Measurements from ENCODE around the gene AKAP1. TPM values are rescaled to one million over a fixed set of nuclear protein-coding genes. Genes with fewer than 3 reads are reported as not detected.

Gene AKAP1
- polyA plus RNA-seq, 1 of the 3 experiments (the other 2 are of a cell fraction), result 36.3 TPM

DNA sequence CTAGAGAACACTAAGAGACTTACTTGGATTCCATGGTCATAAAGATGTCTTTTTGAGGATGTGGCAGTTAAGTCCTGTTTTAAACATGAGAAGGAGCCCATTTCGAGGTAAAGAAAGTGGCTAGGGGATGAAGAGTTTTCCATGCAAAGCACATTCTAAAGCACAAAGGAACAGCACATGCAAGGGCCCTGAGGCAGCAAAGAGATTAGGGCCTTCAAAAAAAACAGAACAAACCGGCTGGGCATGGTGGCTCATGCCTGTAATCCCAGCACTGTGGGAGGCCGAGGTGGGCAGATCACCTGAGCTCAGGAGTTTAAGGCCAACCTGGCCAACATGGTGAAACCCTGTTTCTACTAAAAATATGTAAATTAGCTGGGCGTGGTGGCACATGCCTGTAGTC is 79.8 kb downstream of the AKAP1 start:
- CTCF ChIA-PET, result interaction anchor here (1.0 kb wide), 1 partner anchor 9 kb away, joined by 4 read pairs; no protein-coding TSS in a partner anchor
- H3K27me3 ChIP-seq (ENCODE audit: insufficient read depth), result peaks cover 10% of the 10 kb centered on the region; the same call in 1 of the 2 replicates
- WGBS (ENCODE audit: low lambda C conversion rate), result 24% methylated on average over 4 of the region's 4 CpGs

More for the DNA sequence above, 79.8 kb downstream of the AKAP1 start:
- Histone ChIP-seq H3K79me2 (ENCODE audit: insufficient read depth) (no peaks in the 10 kb centered on the region), H3K9ac (no peak overlapping the region), H3K4me2 (no peak overlapping the region), H3K27ac (ENCODE audit: low read depth in 2 of 2, low read length in 1 of 2) (no peak overlapping the region), H3K9me2 (no peaks in the 10 kb centered on the region), H2AFZ (ENCODE audit: low read depth) (no peak overlapping the region), H3K9me3 (no peaks in the 10 kb centered on the region), H3K36me3 (replicated peaks in 1 of 2; ENCODE audit: control insufficient read depth in 1 of 2, insufficient read depth in 2 of 2, low read length in 1 of 2) (no peaks in the 10 kb centered on the region), H3K4me3 (ENCODE audit: low read depth in 2 of 2, low read length in 1 of 2) (no peak overlapping the region), H4K20me1 (ENCODE audit: insufficient read depth) (no peaks in the 10 kb centered on the region), H3K4me1 (ENCODE audit: control insufficient read depth in 1 of 2, insufficient read depth in 2 of 2, low read depth in 1 of 2, low read length in 1 of 2) (no peaks in the 10 kb centered on the region; a peak in 1 of 4 replicates), H3F3A (replicated peaks; ENCODE audit: insufficient read depth) (no peaks in the 10 kb centered on the region)
- no peak for DNase-seq
- TF ChIP-seq MEF2A (IDR thresholded peaks at IDR 0.05; ENCODE audit: borderline replicate concordance, low read depth), result no peak
- no peak for TF ChIP-seq EZH2phosphoT487 (IDR thresholded peaks at IDR 0.05; ENCODE audit: borderline replicate concordance, low read depth)
- TF ChIP-seq TAF1 (IDR thresholded peaks at IDR 0.05; ENCODE audit: borderline replicate concordance, low read depth, low read length), result no peak
- no peak for TF ChIP-seq SIN3A (IDR thresholded peaks at IDR 0.05; ENCODE audit: borderline replicate concordance, low read depth, low read length)
- no peak for TF ChIP-seq ELF1 (IDR thresholded peaks at IDR 0.05)
- TF ChIP-seq YY1 (IDR thresholded peaks at IDR 0.05; ENCODE audit: low read depth), result no peak
- TF ChIP-seq, protein P1, sequence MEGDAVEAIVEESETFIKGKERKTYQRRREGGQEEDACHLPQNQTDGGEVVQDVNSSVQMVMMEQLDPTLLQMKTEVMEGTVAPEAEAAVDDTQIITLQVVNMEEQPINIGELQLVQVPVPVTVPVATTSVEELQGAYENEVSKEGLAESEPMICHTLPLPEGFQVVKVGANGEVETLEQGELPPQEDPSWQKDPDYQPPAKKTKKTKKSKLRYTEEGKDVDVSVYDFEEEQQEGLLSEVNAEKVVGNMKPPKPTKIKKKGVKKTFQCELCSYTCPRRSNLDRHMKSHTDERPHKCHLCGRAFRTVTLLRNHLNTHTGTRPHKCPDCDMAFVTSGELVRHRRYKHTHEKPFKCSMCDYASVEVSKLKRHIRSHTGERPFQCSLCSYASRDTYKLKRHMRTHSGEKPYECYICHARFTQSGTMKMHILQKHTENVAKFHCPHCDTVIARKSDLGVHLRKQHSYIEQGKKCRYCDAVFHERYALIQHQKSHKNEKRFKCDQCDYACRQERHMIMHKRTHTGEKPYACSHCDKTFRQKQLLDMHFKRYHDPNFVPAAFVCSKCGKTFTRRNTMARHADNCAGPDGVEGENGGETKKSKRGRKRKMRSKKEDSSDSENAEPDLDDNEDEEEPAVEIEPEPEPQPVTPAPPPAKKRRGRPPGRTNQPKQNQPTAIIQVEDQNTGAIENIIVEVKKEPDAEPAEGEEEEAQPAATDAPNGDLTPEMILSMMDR (IDR thresholded peaks at IDR 0.05), result no peak
- no peak for TF ChIP-seq NFIC (IDR thresholded peaks at IDR 0.05; ENCODE audit: borderline replicate concordance)
- TF ChIP-seq, protein P2, sequence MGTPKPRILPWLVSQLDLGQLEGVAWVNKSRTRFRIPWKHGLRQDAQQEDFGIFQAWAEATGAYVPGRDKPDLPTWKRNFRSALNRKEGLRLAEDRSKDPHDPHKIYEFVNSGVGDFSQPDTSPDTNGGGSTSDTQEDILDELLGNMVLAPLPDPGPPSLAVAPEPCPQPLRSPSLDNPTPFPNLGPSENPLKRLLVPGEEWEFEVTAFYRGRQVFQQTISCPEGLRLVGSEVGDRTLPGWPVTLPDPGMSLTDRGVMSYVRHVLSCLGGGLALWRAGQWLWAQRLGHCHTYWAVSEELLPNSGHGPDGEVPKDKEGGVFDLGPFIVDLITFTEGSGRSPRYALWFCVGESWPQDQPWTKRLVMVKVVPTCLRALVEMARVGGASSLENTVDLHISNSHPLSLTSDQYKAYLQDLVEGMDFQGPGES (IDR thresholded peaks at IDR 0.05; ENCODE audit: low read depth, low read length), result no peak
- TF ChIP-seq RXRA (IDR thresholded peaks at IDR 0.05; ENCODE audit: borderline replicate concordance, low read depth), result no peak
- no peak for TF ChIP-seq RCOR1 (IDR thresholded peaks at IDR 0.05; ENCODE audit: low read length)
- TF ChIP-seq MXI1 (IDR thresholded peaks at IDR 0.05; ENCODE audit: low read depth, low read length), result no peak
- TF ChIP-seq, protein P3, sequence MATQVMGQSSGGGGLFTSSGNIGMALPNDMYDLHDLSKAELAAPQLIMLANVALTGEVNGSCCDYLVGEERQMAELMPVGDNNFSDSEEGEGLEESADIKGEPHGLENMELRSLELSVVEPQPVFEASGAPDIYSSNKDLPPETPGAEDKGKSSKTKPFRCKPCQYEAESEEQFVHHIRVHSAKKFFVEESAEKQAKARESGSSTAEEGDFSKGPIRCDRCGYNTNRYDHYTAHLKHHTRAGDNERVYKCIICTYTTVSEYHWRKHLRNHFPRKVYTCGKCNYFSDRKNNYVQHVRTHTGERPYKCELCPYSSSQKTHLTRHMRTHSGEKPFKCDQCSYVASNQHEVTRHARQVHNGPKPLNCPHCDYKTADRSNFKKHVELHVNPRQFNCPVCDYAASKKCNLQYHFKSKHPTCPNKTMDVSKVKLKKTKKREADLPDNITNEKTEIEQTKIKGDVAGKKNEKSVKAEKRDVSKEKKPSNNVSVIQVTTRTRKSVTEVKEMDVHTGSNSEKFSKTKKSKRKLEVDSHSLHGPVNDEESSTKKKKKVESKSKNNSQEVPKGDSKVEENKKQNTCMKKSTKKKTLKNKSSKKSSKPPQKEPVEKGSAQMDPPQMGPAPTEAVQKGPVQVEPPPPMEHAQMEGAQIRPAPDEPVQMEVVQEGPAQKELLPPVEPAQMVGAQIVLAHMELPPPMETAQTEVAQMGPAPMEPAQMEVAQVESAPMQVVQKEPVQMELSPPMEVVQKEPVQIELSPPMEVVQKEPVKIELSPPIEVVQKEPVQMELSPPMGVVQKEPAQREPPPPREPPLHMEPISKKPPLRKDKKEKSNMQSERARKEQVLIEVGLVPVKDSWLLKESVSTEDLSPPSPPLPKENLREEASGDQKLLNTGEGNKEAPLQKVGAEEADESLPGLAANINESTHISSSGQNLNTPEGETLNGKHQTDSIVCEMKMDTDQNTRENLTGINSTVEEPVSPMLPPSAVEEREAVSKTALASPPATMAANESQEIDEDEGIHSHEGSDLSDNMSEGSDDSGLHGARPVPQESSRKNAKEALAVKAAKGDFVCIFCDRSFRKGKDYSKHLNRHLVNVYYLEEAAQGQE (IDR thresholded peaks at IDR 0.05; ENCODE audit: low read depth, low read length), result no peak
- TF ChIP-seq, protein P4, sequence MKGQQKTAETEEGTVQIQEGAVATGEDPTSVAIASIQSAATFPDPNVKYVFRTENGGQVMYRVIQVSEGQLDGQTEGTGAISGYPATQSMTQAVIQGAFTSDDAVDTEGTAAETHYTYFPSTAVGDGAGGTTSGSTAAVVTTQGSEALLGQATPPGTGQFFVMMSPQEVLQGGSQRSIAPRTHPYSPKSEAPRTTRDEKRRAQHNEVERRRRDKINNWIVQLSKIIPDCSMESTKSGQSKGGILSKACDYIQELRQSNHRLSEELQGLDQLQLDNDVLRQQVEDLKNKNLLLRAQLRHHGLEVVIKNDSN (IDR thresholded peaks at IDR 0.05; ENCODE audit: borderline replicate concordance, low read depth), result no peak
- TF ChIP-seq, protein P5, sequence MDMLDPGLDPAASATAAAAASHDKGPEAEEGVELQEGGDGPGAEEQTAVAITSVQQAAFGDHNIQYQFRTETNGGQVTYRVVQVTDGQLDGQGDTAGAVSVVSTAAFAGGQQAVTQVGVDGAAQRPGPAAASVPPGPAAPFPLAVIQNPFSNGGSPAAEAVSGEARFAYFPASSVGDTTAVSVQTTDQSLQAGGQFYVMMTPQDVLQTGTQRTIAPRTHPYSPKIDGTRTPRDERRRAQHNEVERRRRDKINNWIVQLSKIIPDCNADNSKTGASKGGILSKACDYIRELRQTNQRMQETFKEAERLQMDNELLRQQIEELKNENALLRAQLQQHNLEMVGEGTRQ (IDR thresholded peaks at IDR 0.05; ENCODE audit: borderline replicate concordance, low read depth, low read length), result no peak
- no peak for TF ChIP-seq TEAD4 (IDR thresholded peaks at IDR 0.05; ENCODE audit: borderline replicate concordance, insufficient read depth)
- TF ChIP-seq, protein P6, sequence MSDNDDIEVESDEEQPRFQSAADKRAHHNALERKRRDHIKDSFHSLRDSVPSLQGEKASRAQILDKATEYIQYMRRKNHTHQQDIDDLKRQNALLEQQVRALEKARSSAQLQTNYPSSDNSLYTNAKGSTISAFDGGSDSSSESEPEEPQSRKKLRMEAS (IDR thresholded peaks at IDR 0.05; ENCODE audit: low read depth), result no peak
- TF ChIP-seq GABPA (IDR thresholded peaks at IDR 0.05; ENCODE audit: low read depth), result no peak
- TF ChIP-seq POLR2AphosphoS5 (IDR thresholded peaks at IDR 0.05; ENCODE audit: low read depth, low read length), result no peak
- TF ChIP-seq, protein P7, sequence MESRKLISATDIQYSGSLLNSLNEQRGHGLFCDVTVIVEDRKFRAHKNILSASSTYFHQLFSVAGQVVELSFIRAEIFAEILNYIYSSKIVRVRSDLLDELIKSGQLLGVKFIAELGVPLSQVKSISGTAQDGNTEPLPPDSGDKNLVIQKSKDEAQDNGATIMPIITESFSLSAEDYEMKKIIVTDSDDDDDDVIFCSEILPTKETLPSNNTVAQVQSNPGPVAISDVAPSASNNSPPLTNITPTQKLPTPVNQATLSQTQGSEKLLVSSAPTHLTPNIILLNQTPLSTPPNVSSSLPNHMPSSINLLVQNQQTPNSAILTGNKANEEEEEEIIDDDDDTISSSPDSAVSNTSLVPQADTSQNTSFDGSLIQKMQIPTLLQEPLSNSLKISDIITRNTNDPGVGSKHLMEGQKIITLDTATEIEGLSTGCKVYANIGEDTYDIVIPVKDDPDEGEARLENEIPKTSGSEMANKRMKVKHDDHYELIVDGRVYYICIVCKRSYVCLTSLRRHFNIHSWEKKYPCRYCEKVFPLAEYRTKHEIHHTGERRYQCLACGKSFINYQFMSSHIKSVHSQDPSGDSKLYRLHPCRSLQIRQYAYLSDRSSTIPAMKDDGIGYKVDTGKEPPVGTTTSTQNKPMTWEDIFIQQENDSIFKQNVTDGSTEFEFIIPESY (IDR thresholded peaks at IDR 0.05; ENCODE audit: borderline replicate concordance, low read depth), result no peak
- POLR2A ChIA-PET, result no interaction called here

Measured in SK-N-SH (cell line).